ENCODE measurements around the gene PARP6.

PARP6 gene

DNA sequence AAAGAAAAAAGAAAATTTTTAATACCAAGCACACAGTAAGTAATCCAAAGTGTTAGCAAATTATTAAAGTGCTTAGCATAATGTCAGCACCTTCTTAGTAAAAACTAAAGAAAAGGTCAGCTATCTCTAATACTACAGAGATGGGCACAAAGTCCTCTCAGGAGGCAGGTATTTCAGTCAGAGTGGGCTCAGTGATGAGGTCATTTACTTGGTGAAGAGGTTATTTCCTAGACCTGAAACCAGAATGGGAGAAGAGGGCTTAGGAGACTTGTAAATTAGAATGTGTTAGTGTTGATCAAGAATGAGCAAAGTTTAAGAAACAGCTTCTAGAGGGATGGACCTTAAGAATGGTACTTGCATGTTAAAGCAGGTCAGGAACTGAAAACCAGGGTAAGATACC lies 32.7 kb downstream of the PARP6 start:
- no peak overlapping the region for H3K4me3 ChIP-seq (ENCODE audit: low read depth, low read length)
- no peak for DNase-seq (ENCODE audit: low read depth)
- TF ChIP-seq, protein P1, sequence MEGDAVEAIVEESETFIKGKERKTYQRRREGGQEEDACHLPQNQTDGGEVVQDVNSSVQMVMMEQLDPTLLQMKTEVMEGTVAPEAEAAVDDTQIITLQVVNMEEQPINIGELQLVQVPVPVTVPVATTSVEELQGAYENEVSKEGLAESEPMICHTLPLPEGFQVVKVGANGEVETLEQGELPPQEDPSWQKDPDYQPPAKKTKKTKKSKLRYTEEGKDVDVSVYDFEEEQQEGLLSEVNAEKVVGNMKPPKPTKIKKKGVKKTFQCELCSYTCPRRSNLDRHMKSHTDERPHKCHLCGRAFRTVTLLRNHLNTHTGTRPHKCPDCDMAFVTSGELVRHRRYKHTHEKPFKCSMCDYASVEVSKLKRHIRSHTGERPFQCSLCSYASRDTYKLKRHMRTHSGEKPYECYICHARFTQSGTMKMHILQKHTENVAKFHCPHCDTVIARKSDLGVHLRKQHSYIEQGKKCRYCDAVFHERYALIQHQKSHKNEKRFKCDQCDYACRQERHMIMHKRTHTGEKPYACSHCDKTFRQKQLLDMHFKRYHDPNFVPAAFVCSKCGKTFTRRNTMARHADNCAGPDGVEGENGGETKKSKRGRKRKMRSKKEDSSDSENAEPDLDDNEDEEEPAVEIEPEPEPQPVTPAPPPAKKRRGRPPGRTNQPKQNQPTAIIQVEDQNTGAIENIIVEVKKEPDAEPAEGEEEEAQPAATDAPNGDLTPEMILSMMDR (IDR thresholded peaks at IDR 0.05; ENCODE audit: low read depth, low read length, missing control alignments), result no peak

DNA sequence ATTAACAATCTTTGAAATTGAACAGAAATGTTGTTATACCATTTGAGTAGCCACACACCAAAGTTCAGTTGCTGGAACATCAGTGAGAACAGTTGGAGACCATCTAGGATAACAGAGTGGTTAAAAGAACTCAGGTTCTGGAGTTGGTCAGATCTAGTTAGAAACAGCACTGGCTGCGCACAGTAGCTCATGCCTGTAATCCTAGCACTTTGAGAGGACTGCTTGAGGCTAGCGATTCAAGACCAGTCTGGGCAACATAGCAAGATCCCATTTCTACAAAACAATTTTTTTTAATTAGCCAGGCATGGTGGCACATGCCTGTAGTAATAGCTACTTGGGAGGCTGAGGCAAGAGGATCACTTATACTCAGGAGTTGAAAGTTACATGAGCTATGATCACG lies 33.8 kb downstream of the PARP6 start:
- no peak for DNase-seq (ENCODE audit: low read depth)
- no peak overlapping the region for H3K4me3 ChIP-seq (ENCODE audit: low read depth, low read length)
- TF ChIP-seq, protein P1 (IDR thresholded peaks at IDR 0.05; ENCODE audit: low read depth, low read length, missing control alignments), result no peak

- TF ChIP-seq, protein P1 (IDR thresholded peaks at IDR 0.05; ENCODE audit: low read depth, low read length, missing control alignments), result no peak
- no peak overlapping the region for H3K4me3 ChIP-seq (ENCODE audit: low read depth, low read length)
- DNase-seq (ENCODE audit: low read depth), result no peak
These were observed 34.5 kb downstream of the PARP6 start for GRCh38 chr15:72237853-72238224.

DNA sequence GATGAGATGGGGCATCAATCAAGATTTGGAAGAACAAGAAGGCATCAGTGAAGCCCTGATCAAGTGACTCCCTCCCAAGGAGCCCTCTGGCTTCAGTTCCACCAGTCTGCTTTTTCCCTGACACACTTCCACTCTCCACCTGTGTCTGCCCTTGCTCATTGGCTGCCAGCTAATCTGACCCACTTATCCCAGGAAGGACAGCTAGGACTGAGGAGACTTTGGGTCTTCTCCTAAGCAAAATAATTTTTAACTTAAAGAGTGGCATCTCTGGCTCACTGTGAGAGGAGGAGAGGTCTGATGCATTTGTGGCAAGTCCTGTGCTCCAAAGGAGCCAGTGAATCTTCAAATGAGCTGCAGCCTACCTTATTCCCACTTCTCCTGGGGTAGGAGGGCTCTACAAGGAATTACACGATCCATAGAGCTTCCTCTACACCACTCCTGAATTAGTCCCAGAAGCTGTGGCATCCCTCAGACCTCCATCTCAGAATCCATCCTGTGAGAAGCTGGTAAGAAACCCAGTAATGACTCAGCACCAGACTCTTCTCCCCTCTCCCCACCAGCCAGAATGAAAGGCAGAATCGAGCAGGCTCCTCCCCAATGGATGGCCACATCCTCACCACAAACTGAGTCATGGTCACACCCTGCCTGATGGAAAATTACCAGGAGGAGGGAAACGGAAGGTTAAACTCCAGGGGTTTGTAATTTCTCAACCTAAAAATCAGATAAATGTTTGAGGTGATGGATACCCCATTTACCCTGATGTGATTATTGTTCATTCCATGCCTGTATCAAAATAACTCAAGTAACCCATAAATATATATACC lies 35.1 kb downstream of the PARP6 start:
- peak overlapping the region; percentile 9; the same call in 1 of the 2 replicates for H3K4me3 ChIP-seq (ENCODE audit: low read depth, low read length)
- TF ChIP-seq, protein P1 (IDR thresholded peaks at IDR 0.05; ENCODE audit: low read depth, low read length, missing control alignments), result no peak
- no peak for DNase-seq (ENCODE audit: low read depth)

DNA sequence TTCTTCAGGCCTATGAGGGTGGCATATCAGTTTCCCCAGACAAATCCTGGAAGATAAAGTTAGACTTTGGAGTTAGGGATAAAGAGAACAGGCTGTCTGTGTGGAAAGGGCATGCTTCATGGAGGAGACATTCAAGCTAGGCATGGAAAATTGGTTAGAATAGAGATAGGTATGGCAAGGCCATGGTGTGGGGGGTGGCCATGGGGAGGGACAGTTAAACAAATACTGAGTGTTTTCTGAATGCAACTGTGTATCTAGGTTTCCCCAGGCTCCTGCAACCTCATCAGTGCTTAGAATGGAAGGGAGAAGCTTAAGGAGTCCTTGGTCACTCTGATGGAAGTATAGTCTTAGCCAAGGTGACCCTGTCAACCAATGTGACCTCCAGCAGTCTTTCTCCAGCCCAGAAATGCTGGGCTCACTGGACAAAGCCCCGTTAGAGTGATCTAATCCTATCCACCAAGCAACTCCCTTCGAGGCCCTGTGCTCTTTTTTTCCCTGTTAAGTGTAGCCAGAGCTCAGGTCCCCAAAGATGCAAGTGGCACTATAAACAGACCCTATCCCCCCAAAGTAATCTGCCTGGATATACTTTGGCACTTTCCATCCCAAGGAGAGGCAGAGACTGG lies 35.9 kb downstream of the PARP6 start:
- DNase-seq (ENCODE audit: low read depth), result no peak
- H3K4me3 ChIP-seq (ENCODE audit: low read depth, low read length), result no peak overlapping the region; the same call in 1 of the 2 replicates
- TF ChIP-seq, protein P1 (IDR thresholded peaks at IDR 0.05; ENCODE audit: low read depth, low read length, missing control alignments), result no peak

GRCh38 chr15:72235298-72235697 lies 37.1 kb downstream of the PARP6 start:
- no peak for DNase-seq (ENCODE audit: low read depth)

More at GRCh38 chr15:72235298-72235697, 37.1 kb downstream of the PARP6 start:
- TF ChIP-seq, protein P1 (IDR thresholded peaks at IDR 0.05; ENCODE audit: low read depth, low read length, missing control alignments), result no peak
- H3K4me3 ChIP-seq (ENCODE audit: low read depth, low read length), result no peak overlapping the region
